HL-60 (cell line): ENCODE measurements around the gene ITGBL1.

Experiments
- CTCF ChIP-seq: IDR thresholded peaks from one replicate; pipeline ENCODE4 v1.5.1; 2011; ENCODE audit warnings: low read length, control low read depth, inconsistent platforms; ENCODE audit not compliant: insufficient read depth
- POLR2AphosphoS5 ChIP-seq: IDR thresholded peaks from 2 replicates; pipeline ENCODE4 v1.6.1; 2012; ENCODE audit warnings: low read depth

GRCh38 chr13:101544979-101545378, 92.5 kb downstream of the ITGBL1 start:
- TF ChIP-seq CTCF (no peak), POLR2AphosphoS5 (no peak)
